Loucy (cell line): ENCODE data around the gene TMEM200C.

Experiments used
- H2AFZ ChIP-seq: fragments of 200-600 bp; sonication (generic); 2 replicates; pipeline ENCODE4 v1.6.0; 2016; ENCODE audit warnings: antibody characterized with exemption, mild to moderate bottlenecking, low read length, moderate library complexity
- H3F3A ChIP-seq: fragments of 200-600 bp; 2 replicates; pipeline ENCODE4 v1.6.0; 2016; ENCODE audit warnings: antibody characterized with exemption, low read depth, mild to moderate bottlenecking
- H3K27me3 ChIP-seq: fragments of 200-600 bp; sonication (generic); 2 replicates; pipeline ENCODE4 v1.6.1; 2014; ENCODE audit warnings: low read length, mild to moderate bottlenecking; ENCODE audit not compliant: insufficient read depth, poor library complexity, severe bottlenecking
- H3K36me3 ChIP-seq: fragments of 200-600 bp; sonication (generic); 2 replicates; pipeline ENCODE4 v1.6.1; 2016; ENCODE audit warnings: low read length; ENCODE audit not compliant: insufficient read depth
- H3K4me1 ChIP-seq: fragments of 200-600 bp; sonication (generic); 2 replicates; pipeline ENCODE4 v1.5.1; 2014; ENCODE audit warnings: low read length, mild to moderate bottlenecking; ENCODE audit not compliant: insufficient read depth, poor library complexity, severe bottlenecking
- H3K4me2 ChIP-seq: fragments of 200-600 bp; sonication (generic); 2 replicates; pipeline ENCODE4 v1.6.0; 2014; ENCODE audit warnings: antibody characterized with exemption, low read length, low read depth, mild to moderate bottlenecking; ENCODE audit not compliant: poor library complexity, severe bottlenecking
- H3K4me3 ChIP-seq: fragments of 200-600 bp; sonication (generic); 2 replicates; pipeline ENCODE4 v1.5.1; 2014; ENCODE audit warnings: low read length, mild to moderate bottlenecking, mixed read lengths; ENCODE audit not compliant: poor library complexity, severe bottlenecking
- H3K79me2 ChIP-seq: fragments of 200-600 bp; sonication (generic); 2 replicates; pipeline ENCODE4 v1.6.1; 2014; ENCODE audit warnings: low read length; ENCODE audit not compliant: insufficient read depth
- H3K9ac ChIP-seq: fragments of 200-600 bp; sonication (generic); 2 replicates; pipeline ENCODE4 v1.6.0; 2014; ENCODE audit warnings: mild to moderate bottlenecking, low read depth, low read length, moderate library complexity; ENCODE audit not compliant: poor library complexity, severe bottlenecking
- H3K9me2 ChIP-seq: fragments of 200-600 bp; sonication (generic); replicated peaks from 2 replicates; pipeline ENCODE4 v1.6.1; 2016; ENCODE audit warnings: low read depth, low read length, mixed read lengths
- H3K9me3 ChIP-seq: fragments of 200-600 bp; sonication (generic); 2 replicates; pipeline ENCODE4 v1.6.1; 2014; ENCODE audit warnings: mild to moderate bottlenecking, antibody characterized with exemption, low read length, low read depth; ENCODE audit not compliant: insufficient read depth
- H4K20me1 ChIP-seq: fragments of 200-600 bp; sonication (generic); 2 replicates; pipeline ENCODE4 v1.6.0; 2014; ENCODE audit warnings: antibody characterized with exemption, low read length, mild to moderate bottlenecking; ENCODE audit not compliant: insufficient read depth, poor library complexity, severe bottlenecking
- CTCF ChIP-seq: fragments of 200-600 bp; sonication (generic); conservative IDR thresholded peaks from 2 replicates; pipeline ENCODE4 v1.5.1; 2014; ENCODE audit warnings: mild to moderate bottlenecking, antibody characterized with exemption, low read length
- EZH2phosphoT487 ChIP-seq: fragments of 200-600 bp; IDR thresholded peaks from 2 replicates; pipeline ENCODE4 v1.6.1; 2018; ENCODE audit warnings: antibody characterized with exemption, mild to moderate bottlenecking, moderate library complexity, borderline replicate concordance

Gene TMEM200C

GRCh38 chr18:5942591-5942990 is 47.3 kb upstream of the TMEM200C start:
- H3K4me1 ChIP-seq, result no peaks in the 10 kb centered on the region
- no peaks in the 10 kb centered on the region for H3K36me3 ChIP-seq
- no peaks in the 10 kb centered on the region for H4K20me1 ChIP-seq
- H3K4me3 ChIP-seq, result no peak overlapping the region
- no peaks in the 10 kb centered on the region for H3F3A ChIP-seq
- TF ChIP-seq EZH2phosphoT487, result no peak
- no peak for TF ChIP-seq CTCF
- no peaks in the 10 kb centered on the region for H3K79me2 ChIP-seq
- no peaks in the 10 kb centered on the region for H3K9me3 ChIP-seq
- H3K9me2 ChIP-seq, result no peaks in the 10 kb centered on the region
- no peaks in the 10 kb centered on the region for H3K27me3 ChIP-seq
- H3K4me2 ChIP-seq, result no peak overlapping the region
- H2AFZ ChIP-seq, result no peak overlapping the region
- H3K9ac ChIP-seq, result no peak overlapping the region

GRCh38 chr18:5941890-5942289 is 46.6 kb upstream of the TMEM200C start:
- Histone ChIP-seq H3K79me2 (no peaks in the 10 kb centered on the region), H3K4me3 (no peak overlapping the region), H3K36me3 (no peaks in the 10 kb centered on the region), H4K20me1 (no peaks in the 10 kb centered on the region), H3K9ac (no peak overlapping the region), H2AFZ (no peak overlapping the region), H3K9me2 (no peaks in the 10 kb centered on the region), H3F3A (no peaks in the 10 kb centered on the region), H3K4me1 (no peaks in the 10 kb centered on the region), H3K27me3 (no peaks in the 10 kb centered on the region), H3K4me2 (no peak overlapping the region), H3K9me3 (no peaks in the 10 kb centered on the region; the same call in 1 of the 2 replicates)
- TF ChIP-seq EZH2phosphoT487 (no peak), CTCF (no peak)

- Histone ChIP-seq H3K9me2 (no peaks in the 10 kb centered on the region), H3K36me3 (no peaks in the 10 kb centered on the region), H3K79me2 (no peaks in the 10 kb centered on the region), H3K27me3 (no peaks in the 10 kb centered on the region), H3K4me3 (no peak overlapping the region), H3K9ac (no peak overlapping the region), H3K4me2 (no peak overlapping the region), H2AFZ (no peak overlapping the region), H3K9me3 (no peaks in the 10 kb centered on the region; the same call in 1 of the 2 replicates), H3K4me1 (no peaks in the 10 kb centered on the region), H4K20me1 (no peaks in the 10 kb centered on the region), H3F3A (no peaks in the 10 kb centered on the region)
- TF ChIP-seq EZH2phosphoT487, result no peak
- no peak for TF ChIP-seq CTCF
These were observed 44.7 kb upstream of the TMEM200C start for GRCh38 chr18:5939801-5940667.
